Astrocyte of the cerebellum (primary cell): ENCODE measurements around the gene CACNA1D.

ENCODE experiments used
- DNase-seq: peaks from one replicate; pipeline ENCODE4 v3.0.0-alpha.2; 2011; ENCODE audit warnings: low read depth
- H3K4me3 ChIP-seq: 2 replicates; pipeline ENCODE4 v1.5.1; 2011; ENCODE audit warnings: mild to moderate bottlenecking, low read depth, low read length, moderate library complexity
- CTCF ChIP-seq: IDR thresholded peaks from 2 replicates; pipeline ENCODE4 v1.5.1; 2012; ENCODE audit warnings: low read length, low read depth, moderate library complexity, mild to moderate bottlenecking; ENCODE audit errors: missing control alignments
- in situ Hi-C: cut with HindIII; loops from 2 replicates; pipeline ENCODE4 v1.10.0; 2017; ENCODE audit warnings: low sequenced_read_pairs

Gene CACNA1D

DNA sequence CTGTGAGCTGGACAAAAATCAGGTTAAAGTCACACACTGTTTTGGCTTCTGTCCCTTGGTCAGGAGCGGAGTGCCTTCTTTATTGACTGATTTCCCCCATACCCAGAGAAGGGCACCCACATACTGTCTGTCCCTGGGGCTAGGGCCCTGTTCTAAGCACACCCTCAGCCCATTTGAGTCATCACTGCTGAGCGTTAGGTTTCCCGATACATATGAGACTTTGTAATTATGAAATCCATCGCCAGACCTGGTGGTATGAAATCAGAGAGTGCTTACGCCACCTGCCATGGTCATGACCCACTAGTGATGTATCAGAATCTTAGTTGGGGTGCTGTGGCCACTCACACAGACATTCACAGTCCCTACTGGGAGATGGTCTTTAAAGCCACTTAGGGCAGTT is 255.0 kb downstream of the CACNA1D start:
- DNase-seq = no peak
- in situ Hi-C loops = no loop called here
- H3K4me3 ChIP-seq = no peak overlapping the region
- TF ChIP-seq CTCF = no peak

DNA sequence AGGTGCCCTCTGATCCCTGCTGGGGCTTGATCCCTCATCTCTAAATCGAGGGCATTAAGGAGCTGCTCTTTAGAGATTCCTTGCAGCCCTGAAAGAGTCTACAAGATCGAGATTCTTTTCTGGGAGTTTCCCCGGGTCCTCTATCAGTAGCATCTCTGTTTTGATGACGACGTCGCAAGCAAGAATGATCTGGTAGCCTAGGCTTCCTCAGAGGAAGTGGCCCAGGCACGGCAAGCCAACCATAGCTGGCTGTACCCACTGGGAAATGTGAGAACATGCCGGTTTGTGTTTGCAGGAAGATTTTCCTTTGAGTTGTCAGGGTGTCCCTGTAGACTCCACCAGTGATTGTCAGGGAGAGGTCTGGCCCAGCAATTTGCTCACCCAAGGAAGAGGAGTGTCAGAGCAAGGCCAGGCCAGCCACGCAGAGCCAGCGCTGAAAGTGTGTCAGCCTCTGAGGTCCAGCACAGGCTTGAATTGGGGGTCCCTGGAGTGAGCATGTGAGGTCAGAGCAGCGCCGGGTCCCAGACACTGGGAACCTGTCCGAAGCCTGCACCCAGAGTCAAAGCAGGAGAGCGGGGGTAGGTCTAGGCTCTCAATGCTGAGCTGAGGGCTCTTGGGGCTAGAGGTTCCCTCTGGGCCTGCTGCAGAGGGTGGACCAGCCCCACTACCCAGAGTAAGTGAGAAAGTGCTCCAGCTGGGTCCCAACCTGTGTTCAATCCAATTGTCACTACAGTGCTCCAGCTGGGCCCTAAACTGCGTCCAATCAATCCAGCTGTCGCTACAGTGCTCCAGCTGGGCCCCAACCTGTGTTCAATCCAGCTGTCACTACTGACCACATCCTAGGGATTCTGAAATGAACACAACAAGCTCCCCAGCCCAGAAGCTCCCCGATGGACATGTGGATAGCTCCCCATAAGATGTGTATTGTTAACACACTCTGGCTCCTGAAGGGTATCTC is 256.1 kb downstream of the CACNA1D start:
- no peak for TF ChIP-seq CTCF
- no peak for DNase-seq
- no peak overlapping the region for H3K4me3 ChIP-seq
- in situ Hi-C loops = no loop called here

DNA sequence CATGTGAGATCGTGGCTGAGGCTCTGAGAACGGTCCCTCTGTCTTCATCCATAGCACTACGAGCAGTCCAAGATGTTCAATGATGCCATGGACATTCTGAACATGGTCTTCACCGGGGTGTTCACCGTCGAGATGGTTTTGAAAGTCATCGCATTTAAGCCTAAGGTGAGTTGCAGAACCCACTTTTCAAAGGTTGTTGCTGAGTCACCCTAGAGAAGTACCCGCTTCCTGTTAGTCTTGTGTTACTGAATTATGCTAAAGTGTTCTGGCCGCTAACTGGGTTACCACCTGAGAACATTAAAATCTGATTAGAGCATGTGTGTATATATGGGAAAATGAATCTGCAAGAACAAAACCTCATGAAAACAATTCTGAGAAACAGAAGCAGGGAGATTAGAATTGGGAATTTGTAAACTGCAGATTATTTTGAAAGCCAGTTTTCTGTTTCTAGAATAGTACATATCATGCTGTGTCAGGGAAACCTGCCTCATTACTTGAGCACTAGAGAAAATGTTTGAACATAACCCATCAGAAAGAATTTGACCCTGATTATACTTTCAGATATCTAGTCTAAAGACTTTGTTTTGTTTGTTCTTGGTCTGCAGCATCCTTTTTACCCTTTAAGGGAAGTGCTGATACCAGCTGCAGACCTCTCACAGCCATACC is 259.2 kb downstream of the CACNA1D start:
- H3K4me3 ChIP-seq = no peak overlapping the region
- in situ Hi-C loops = no loop called here
- DNase-seq = no peak
- no peak for TF ChIP-seq CTCF

DNA sequence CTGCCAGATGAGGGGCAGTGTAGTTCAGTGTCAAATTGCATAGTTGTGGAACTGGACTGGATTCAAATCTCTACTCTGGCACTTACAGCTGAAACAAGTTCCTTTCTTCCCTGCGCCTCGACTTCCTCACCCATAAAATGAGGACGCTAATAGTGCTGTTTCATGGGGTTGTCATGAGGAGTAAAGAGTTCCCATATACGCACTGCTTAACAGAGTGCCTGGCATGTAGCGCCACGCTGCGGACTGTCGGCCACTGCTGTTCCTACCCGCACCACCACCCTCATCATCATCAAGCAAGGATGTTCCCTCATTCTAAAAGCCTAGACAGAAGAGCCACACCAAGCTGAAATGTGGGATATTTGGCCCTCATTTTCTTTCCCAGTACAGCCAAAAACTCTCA is 259.9 kb downstream of the CACNA1D start:
- no peak for TF ChIP-seq CTCF
- H3K4me3 ChIP-seq = no peak overlapping the region
- DNase-seq = no peak
- in situ Hi-C loops = no loop called here

- DNase-seq = no peak
- TF ChIP-seq CTCF = no peak
- no peak overlapping the region for H3K4me3 ChIP-seq
- in situ Hi-C loops = no loop called here
These were observed 264.4 kb downstream of the CACNA1D start for GRCh38 chr3:53758846-53759245.

DNA sequence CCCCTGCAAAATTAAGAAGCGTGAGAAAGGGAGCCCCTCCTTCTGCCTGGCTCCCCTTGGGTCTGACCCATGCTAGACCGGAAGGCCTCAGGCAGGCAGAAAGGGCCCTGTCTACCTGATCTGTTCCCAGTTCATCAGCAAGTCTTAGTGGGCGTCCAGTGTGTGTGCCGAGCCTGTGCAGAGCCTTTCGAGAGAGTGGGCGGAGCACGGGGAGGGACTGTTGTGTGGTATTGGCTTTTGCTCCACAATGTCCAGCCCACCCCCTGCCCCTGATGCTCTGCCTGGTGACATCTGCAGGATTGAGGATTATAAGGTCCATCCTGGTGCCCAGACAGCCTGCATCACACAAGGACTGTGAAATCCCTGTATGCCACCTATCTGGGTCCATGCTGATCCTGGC is 268.9 kb downstream of the CACNA1D start:
- TF ChIP-seq CTCF = no peak
- no peak for DNase-seq
- H3K4me3 ChIP-seq = no peak overlapping the region
- in situ Hi-C loops = no loop called here
